Activated CD4-positive, CD25-positive, alpha-beta regulatory T cell treated with anti-CD3 and anti-CD28 coated beads, Interleukin-2, amount 50 U/mL, for 16 hours (primary cell): ENCODE data around the gene CELF2.

Experiments used
- DNase-seq: peaks from one replicate; pipeline ENCODE4 v3.0.0-alpha.2; 2020; ENCODE audit warnings: low read depth, low spot score

CELF2 gene

DNA sequence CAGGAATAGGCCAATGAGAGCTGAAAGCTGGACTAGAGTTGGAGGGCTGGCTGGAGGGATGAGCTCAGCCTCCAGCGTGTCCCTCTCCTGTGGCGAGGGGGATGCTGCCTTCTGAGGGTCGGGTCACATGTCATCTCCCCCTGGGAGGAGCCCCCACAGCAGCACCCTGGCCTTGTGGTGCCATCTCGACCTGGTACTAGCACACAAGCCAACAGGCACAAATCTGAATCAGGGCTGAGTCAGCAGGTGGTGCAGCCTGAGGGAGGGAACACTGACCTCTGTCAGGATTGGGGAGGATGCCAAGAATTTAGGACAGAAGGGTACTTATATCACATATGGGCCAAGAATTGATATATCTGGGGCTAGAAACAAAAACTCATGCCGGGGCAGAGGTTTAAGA lies 280.4 kb downstream of the CELF2 start:
- no peak for DNase-seq

DNA sequence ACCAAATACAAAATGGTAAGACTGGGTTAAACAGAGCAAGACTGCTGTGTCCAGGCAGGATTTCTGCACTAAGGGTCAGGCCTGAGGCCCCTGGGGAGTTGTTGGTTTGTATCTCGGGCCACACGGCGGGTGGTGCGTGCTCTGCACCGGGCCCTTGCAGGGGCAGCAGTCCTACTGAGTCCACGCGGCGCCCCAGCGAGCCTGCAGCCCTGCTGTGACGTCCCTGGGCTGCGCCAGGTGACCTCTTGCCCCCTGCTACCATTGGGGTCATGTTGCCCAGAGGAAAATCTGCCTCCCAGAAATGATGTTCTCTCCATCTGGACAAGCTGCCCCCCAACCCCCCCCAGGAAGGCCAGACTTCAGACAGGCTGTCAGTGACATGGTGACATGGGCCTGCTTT lies 281.5 kb downstream of the CELF2 start:
- DNase-seq, result no peak

DNA sequence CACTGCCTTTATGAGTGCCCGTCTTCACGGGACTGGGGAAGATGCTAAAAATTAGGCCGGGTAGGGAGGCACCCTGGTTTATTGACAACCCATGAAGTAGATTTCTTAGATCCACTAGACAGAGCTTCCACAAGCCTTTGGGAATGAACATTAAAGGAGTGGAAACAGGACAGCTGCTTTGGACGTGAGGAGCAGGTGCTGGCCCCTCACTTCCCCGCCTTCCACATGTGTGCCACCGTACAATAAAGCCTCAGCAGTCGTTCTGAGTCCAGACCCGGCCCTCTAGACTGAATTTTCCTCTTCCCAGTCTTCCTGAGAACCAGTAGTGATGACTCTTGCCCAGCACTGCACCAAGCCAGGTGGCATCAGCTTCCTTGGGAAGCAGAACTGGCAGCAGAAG lies 282.4 kb downstream of the CELF2 start:
- DNase-seq, result no peak

GRCh38 chr10:11300563-11300962 lies 282.9 kb downstream of the CELF2 start:
- no peak for DNase-seq

DNA sequence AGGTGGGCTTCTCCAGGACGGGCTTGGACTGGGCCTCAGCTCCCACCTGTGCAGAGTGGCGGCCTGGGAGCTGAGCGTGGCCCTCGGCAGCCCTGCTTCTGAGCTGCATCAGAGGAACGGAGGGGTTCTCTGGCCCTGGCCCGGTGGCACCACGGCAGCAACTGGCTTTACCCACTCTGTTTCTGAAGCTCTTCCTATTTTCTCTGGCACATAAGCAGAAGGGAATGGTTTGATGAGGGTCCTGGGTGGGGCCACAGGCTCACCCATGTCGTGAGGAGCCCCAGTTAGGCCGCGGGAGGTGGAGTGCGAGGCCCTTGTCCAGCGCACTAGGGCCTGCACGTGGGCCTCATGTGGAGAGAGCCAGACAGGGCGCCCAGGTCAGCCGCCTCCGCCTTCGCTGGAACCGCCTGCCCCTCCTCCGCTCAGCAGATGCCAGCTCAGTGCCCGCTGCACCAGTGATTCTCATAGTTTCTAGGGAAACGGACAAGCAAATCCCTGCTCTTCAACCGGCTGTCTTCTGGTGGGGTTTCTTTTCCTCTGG lies 284.0 kb downstream of the CELF2 start:
- DNase-seq, result no peak

GRCh38 chr10:11302181-11302580 lies 284.5 kb downstream of the CELF2 start:
- DNase-seq, result no peak

DNA sequence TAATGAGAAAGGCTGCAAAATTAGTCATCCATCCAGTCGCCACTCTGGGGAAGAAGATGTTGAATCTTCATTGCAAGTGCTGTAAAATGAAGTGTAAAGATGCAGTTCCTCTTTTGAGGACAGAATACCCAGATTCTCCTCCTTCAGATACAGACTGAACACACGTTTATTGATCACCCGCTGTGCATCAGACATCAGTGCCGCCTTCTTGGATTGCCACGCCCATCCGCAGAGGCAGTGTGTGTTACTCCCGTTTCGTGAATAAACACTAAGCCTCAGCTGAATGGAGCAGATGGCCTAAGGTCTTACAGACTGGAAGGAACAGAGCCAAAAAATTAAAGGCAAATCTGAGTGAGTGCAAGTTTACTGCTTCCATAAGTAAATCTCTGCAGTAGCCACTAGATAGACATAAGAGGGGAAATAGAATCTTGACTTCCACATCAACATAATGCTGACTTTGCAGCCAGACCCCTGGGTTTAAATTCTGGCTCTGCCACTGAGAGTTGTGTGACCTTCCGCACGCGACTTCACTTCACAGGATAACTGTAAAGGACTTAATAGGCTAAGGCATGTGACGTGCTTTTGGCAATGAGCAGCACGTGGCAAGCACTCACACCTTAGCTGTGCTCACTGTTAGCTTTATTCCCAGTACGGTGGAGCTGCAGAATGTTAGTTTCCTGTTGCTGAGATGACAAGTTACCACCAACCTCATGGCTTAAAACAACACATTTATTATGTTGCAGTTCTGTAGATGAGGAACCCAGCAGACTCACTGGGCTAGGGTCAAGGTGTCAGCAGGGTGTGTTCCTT lies 285.9 kb downstream of the CELF2 start:
- DNase-seq, result no peak

GRCh38 chr10:11304906-11305585 lies 287.4 kb downstream of the CELF2 start:
- no peak for DNase-seq

DNA sequence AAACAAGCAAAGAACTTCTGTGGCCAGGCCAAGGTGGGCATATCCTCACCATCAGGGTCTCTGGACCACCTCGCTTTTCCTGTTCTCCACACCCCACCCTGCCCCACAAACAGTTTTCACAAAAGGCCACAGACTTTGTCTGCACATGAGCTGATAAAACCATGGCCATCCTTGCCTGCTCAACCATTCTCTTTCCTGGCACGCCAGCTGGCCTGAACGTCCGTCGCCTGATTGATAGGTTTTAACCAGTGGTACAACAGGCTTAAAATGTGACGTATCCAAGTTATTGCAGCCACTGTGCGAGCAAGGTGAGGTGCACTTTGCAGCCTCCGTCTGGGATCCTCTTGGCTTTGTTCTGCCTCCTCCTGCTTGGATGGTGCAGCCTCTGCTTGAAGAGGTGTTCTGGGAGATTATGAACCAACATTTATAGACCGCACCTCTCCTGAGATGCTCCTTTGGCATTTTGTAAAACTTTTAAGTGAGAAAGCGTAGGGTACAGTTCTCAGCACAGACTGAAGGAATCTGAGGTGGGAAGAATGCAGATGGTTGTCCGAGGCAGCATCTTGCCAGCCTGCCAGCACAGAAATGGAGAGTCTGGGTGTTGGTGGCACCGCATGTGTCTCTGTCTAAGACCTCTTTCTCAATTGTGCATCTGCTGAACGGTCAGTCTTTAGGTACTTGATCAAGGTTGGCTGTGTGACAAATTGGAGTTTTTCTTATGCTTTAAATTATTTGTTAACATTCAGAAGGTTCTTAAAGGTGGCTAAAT lies 288.3 kb downstream of the CELF2 start:
- DNase-seq, result no peak

GRCh38 chr10:11307004-11307403 lies 289.3 kb downstream of the CELF2 start:
- no peak for DNase-seq

DNA sequence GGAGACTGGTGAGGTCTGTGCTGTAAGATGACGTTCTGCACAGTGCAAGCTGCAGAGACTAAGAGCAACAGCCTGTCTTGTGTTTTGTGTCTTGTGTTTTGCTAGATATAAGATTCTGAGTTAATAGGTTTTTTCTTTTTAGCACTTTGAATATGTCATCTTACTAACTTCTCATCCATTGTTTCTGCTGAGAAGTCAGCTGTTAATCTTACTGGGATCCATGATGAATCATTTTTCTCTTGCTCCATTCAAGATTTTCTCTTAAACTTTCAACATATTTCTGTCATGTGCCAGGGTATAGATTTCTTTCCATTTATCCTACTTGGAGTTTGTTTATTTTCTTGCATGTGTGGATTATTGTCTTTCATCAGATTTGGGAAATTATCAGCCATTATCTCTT lies 290.3 kb downstream of the CELF2 start:
- no peak for DNase-seq

DNA sequence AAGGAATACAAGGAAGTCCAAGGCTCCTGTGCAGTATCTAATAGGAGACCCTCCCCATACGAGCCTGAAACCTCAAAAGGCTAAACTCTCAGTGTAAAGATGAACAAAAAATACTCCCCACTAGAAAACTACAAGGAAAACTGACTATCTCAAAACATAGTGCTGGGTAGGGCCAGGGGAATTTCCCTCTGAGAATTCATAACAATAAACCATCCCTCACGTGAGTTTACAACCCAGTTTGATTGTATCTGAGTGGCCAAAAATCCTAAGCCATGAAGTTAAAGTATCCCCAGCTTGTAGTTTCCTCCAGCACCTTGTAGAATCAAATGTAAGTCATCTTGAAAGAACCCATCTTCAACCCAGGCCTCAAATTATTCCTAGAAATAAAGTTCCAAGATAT lies 293.4 kb downstream of the CELF2 start:
- no peak for DNase-seq

- DNase-seq, result no peak
Measured at GRCh38 chr10:11313463-11313862, 295.8 kb downstream of the CELF2 start.

DNA sequence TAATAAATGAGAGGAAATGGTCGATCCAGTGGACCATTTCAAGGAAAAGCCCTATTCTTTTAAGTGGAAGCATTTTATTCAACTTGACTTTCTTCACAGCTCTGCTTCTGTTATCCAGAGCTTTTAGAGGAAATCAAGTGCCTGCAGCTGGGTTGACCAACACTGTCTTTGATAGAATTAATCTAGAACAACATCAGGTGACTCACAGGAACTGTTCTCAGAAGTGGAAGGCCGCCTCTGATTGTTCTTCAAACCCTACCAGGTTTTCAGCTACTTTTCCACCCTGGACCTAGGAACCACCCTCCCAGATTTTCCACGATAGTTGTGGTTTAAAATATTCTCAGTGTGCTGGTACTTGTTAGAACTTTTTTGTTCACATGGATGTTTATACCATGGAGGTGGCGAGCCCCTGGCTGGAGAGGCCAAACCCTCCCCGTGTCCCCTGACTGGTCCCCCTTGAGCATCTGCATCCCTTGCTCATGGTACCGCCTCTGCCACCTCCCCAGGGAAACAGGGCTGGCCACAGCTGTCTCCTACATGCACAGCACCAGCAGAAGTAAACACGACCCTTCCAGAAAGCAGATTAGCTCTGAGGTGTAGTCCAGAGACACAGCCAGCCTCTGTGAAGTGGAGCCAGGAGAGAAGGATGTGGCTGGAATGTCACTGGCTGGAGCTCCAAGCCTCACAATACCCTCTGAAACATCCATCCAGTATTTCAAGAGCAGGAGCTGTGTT lies 300.4 kb downstream of the CELF2 start:
- no peak for DNase-seq

GRCh38 chr10:11318826-11319598 lies 301.3 kb downstream of the CELF2 start:
- no peak for DNase-seq

- DNase-seq, result no peak
Measured at GRCh38 chr10:11319990-11320602, 302.4 kb downstream of the CELF2 start.

DNA sequence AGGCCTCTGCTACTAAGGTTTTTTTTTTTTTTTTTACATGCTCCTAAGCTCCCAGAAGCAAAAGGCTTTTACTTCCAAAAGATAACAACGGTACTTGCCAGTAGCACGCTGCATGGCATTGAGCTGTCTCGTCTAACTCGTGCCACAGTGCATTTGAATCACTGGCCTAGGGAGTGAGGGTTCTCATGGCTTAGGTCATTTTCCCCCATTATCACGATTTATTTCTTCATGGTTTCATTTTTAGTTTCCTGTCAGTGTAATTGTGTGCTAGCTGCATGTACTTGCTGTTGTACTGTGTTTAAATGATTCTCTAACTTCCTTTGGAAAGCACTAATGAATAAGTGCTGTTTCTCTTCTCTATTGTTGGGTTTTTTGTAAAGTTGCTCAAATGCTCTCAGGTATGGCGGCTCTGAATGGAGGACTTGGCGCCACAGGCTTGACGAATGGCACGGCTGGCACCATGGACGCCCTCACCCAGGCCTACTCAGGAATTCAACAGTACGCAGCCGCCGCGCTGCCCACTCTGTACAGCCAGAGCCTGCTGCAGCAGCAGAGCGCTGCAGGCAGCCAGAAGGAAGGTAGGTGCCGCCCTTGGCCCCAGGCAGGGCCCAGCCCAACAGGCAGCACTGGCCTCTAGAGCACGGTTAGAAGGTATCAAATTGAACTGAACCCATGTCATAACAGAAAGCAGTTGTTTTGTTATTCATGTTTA lies 303.3 kb downstream of the CELF2 start:
- DNase-seq, result no peak

- DNase-seq, result no peak
Measured at GRCh38 chr10:11322698-11323097, 305.0 kb downstream of the CELF2 start.

DNA sequence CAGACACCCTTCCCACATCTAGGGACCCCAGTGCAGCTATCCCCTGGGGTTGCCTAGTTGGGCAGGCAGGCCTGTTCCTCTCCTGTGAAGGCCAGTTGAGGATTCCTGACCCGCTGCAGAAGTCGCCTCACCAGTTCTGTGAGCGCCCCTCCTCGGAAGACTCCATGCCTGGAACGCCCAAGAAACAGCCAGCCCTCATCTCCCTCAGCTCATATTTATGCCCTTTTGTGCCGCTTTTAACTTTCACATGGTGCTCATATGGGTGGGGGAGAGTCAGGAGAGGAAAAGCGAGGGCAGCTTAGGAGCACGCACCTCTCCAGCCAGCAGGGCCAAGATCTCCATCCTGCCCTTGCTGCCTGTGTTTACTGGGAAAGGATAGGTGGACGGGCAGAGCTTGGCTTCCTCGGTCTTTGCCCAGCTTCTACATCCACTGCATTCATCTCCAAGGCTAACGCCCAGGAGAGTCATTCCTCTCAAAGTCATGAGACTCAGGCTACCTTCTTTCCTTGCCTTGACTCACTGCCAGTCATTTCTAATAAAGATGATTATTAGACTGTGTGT lies 307.2 kb downstream of the CELF2 start:
- DNase-seq, result no peak
